Mucosa of stomach (tissue), 1 donor: ENCODE data around the gene CIRBP.

Experiments
- H3K27me3 ChIP-seq: one replicate; pipeline ENCODE4 v1.7.0; 2013; ENCODE audit warnings: mild to moderate bottlenecking, low read length; ENCODE audit not compliant: control insufficient read depth, insufficient read depth
- H3K36me3 ChIP-seq: one replicate; pipeline ENCODE4 v1.7.0; 2013; ENCODE audit warnings: low read length; ENCODE audit not compliant: control insufficient read depth, insufficient read depth
- H3K4me1 ChIP-seq: one replicate; pipeline ENCODE4 v1.7.0; 2013; ENCODE audit warnings: mild to moderate bottlenecking, low read length; ENCODE audit not compliant: control insufficient read depth, insufficient read depth
- H3K4me3 ChIP-seq: one replicate; pipeline ENCODE4 v1.7.0; 2013; ENCODE audit warnings: low read length
- H3K9ac ChIP-seq: one replicate; pipeline ENCODE4 v1.7.0; 2013; ENCODE audit warnings: mild to moderate bottlenecking, low read length, moderate library complexity
- H3K9me3 ChIP-seq: one replicate; pipeline ENCODE4 v1.7.0; 2013; ENCODE audit warnings: mild to moderate bottlenecking, low read length, moderate library complexity; ENCODE audit not compliant: control insufficient read depth
- donor health status: Pancreatic carcinoma.

CIRBP gene

GRCh38 chr19:1285737-1286360, 16.7 kb downstream of the CIRBP start, which contains the start of gene EFNA2:
TSS of gene EFNA2 (plus strand) at chr19:1285873. CDS start at chr19:1286169, 296 bp downstream.
- Histone ChIP-seq H3K4me1 (peaks cover 43% of the 10 kb centered on the region), H3K9ac (no peak within 1 kb of the TSS), H3K27me3 (peaks cover 54% of the 10 kb centered on the region), H3K4me3 (no peak within 1 kb of the TSS), H3K36me3 (no peaks in the 10 kb centered on the region), H3K9me3 (no peaks in the 10 kb centered on the region)

- Histone ChIP-seq H3K36me3 (no peaks in the 10 kb centered on the region), H3K9ac (no peak overlapping the region), H3K4me1 (peaks cover 52% of the 10 kb centered on the region), H3K27me3 (peaks cover 63% of the 10 kb centered on the region), H3K4me3 (no peak overlapping the region), H3K9me3 (no peaks in the 10 kb centered on the region)
Measured at GRCh38 chr19:1286487-1287353, 17.6 kb downstream of the CIRBP start.

- no peaks in the 10 kb centered on the region for H3K36me3 ChIP-seq
- no peak overlapping the region for H3K9ac ChIP-seq
- H3K4me1 ChIP-seq, result peaks cover 57% of the 10 kb centered on the region
- no peaks in the 10 kb centered on the region for H3K9me3 ChIP-seq
- H3K27me3 ChIP-seq, result peaks cover 70% of the 10 kb centered on the region
- H3K4me3 ChIP-seq, result no peak overlapping the region
Measured at GRCh38 chr19:1287354-1288225, 18.5 kb downstream of the CIRBP start.

GRCh38 chr19:1288226-1288612, 19.1 kb downstream of the CIRBP start:
- H3K4me1 ChIP-seq, result peaks cover 52% of the 10 kb centered on the region
- H3K9me3 ChIP-seq, result no peaks in the 10 kb centered on the region
- no peaks in the 10 kb centered on the region for H3K36me3 ChIP-seq
- peaks cover 70% of the 10 kb centered on the region for H3K27me3 ChIP-seq
- H3K9ac ChIP-seq, result no peak overlapping the region
- H3K4me3 ChIP-seq, result no peak overlapping the region

- Histone ChIP-seq H3K36me3 (no peaks in the 10 kb centered on the region), H3K4me1 (peaks cover 43% of the 10 kb centered on the region), H3K27me3 (peaks cover 78% of the 10 kb centered on the region), H3K4me3 (no peak overlapping the region), H3K9me3 (no peaks in the 10 kb centered on the region), H3K9ac (no peak overlapping the region)
Measured at GRCh38 chr19:1288833-1289685, 19.9 kb downstream of the CIRBP start.

GRCh38 chr19:1289686-1290025, 20.5 kb downstream of the CIRBP start:
- H3K4me3 ChIP-seq, result no peak overlapping the region
- peaks cover 37% of the 10 kb centered on the region for H3K4me1 ChIP-seq
- H3K27me3 ChIP-seq, result peaks cover 78% of the 10 kb centered on the region

GRCh38 chr19:1290196-1290702, 21.1 kb downstream of the CIRBP start:
- Histone ChIP-seq H3K27me3 (peaks cover 78% of the 10 kb centered on the region), H3K36me3 (no peaks in the 10 kb centered on the region), H3K4me1 (peaks cover 35% of the 10 kb centered on the region), H3K4me3 (no peak overlapping the region), H3K9ac (no peak overlapping the region), H3K9me3 (no peaks in the 10 kb centered on the region)

More at GRCh38 chr19:1289686-1290025, 20.5 kb downstream of the CIRBP start:
- Histone ChIP-seq H3K9me3 (no peaks in the 10 kb centered on the region), H3K36me3 (no peaks in the 10 kb centered on the region), H3K9ac (no peak overlapping the region)

- Histone ChIP-seq H3K9me3 (no peaks in the 10 kb centered on the region), H3K4me1 (peaks cover 36% of the 10 kb centered on the region), H3K9ac (no peak overlapping the region), H3K4me3 (no peak overlapping the region), H3K27me3 (peaks cover 78% of the 10 kb centered on the region), H3K36me3 (no peaks in the 10 kb centered on the region)
Measured at GRCh38 chr19:1290703-1291651, 21.8 kb downstream of the CIRBP start.

GRCh38 chr19:1291761-1292418, 22.8 kb downstream of the CIRBP start:
- no peak overlapping the region for H3K9ac ChIP-seq
- H3K4me1 ChIP-seq, result peaks cover 30% of the 10 kb centered on the region
- peaks cover 79% of the 10 kb centered on the region for H3K27me3 ChIP-seq
- H3K36me3 ChIP-seq, result no peaks in the 10 kb centered on the region
- H3K9me3 ChIP-seq, result no peaks in the 10 kb centered on the region
- no peak overlapping the region for H3K4me3 ChIP-seq

- Histone ChIP-seq H3K27me3 (peaks cover 72% of the 10 kb centered on the region), H3K4me1 (peaks cover 25% of the 10 kb centered on the region), H3K9me3 (no peaks in the 10 kb centered on the region), H3K4me3 (no peak overlapping the region), H3K9ac (no peak overlapping the region), H3K36me3 (no peaks in the 10 kb centered on the region)
Measured at GRCh38 chr19:1292419-1293151, 23.5 kb downstream of the CIRBP start.
